Measurements from ENCODE around the gene RESF1.

Gene RESF1

DNA sequence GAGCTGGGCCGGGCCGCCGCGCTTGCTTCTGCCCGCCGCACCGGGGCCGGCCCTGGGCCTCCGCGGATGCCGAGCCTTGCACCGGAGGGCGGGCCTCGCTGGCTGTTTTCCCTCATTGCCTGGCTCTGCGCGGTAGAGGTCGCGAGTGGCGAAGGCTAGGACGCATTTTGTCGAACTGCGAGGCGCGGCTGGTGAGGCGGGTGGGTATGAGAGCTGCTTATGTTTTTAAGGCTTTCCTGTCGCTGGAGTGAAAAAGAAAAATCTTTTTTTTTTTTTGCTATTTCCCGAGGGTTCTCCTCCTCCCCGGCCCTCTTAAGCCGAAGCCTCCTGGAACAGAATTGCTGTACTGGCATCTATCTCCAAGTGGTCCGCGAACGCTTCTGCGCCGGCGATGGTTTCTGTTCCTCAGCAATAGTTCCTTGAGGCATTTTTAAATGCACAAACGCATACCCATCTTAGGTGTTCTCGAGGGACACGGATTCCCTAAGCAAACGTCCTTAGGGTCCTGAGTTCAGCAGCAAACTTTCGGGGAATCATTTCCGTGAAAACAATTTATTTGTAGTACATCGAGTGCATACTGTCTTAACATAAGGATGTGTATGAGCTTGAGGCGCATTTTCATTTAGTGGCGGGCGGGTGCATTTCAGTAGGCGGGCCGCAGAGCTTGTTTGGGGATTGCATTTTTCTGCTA is 631 bp downstream of the RESF1 start:
- DNase-seq (ENCODE audit: low read depth in 2 of 3, low spot score in 2 of 3), result peak in 2 of 3 experiments; percentile 30 to 49

- no peak for DNase-seq (ENCODE audit: low read depth in 2 of 3, low spot score in 2 of 3)
These were observed 1.9 kb downstream of the RESF1 start for GRCh38 chr12:31961137-31961536.

GRCh38 chr12:31962076-31962475 is 2.9 kb downstream of the RESF1 start:
- no peak for DNase-seq (ENCODE audit: low read depth in 2 of 3, low spot score in 2 of 3)

DNA sequence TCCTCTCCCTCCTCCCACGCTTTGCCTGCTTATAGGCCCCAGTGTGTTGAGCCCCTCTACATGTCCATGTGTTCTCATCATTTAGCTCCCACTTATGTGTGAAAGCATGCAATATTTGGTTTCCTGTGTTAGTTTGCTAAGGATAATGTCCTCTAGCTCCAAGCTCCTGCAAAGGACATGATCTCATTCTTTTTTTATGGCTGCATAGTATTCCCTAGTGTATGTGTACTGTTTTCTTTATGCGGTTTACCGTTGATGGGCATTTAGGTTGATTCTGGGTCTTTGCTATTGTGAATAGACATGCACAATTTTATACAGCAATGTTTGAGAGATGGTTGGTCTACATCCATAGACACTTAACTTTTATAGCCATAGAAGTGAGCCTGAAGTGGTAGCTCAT is 5.1 kb downstream of the RESF1 start:
- DNase-seq (ENCODE audit: low read depth in 2 of 3, low spot score in 2 of 3), result no peak

DNA sequence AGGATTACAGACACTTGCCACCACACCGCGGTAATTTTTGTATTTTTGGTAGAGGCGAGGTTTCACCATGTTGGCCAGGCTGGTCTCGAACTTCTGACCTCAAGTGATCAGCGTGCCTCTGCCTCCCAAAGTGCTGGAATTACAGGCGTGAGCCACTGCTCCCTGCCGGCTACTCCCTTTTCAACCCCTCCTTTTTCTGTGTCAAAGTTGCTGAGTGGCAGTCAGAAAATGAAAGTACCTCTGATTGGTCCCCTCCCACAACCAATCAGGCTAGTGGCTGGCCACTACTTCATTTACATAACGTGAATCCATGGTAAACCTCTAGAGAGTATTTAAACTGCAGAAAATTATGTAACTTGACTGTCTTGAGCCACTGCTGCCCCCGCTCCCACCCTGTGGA is 5.9 kb downstream of the RESF1 start:
- no peak for DNase-seq (ENCODE audit: low read depth in 2 of 3, low spot score in 2 of 3)

DNA sequence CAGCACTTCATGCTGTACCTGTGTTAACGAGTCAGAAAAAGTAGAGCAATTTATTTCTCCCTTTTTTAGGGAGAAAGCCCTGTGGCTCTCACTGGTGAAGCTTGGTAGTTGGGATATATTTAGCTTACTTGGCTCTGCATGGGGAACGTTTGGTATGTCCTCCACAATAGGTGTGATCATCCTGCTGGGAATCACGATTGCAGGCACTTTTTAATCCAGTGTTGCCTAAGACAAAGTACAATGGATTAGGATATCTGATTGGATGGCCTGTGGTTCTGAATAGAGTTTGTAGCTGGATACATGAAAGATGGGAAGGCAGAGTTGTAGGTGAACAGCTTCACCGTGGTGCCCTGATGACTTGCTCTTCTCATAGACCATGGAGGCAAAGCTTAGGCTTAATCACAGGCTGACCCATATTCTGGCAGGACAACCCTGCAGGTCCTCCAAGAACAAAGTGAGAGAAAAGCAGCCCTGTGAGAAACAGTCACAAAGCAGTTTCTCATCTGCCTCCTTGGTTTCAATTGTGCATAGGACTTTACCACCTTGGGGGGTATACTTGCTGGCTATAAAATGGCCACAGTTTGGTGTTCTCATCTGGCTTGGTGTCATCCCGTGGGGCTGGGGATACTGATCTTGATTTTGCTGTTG is 7.5 kb downstream of the RESF1 start:
- no peak for DNase-seq (ENCODE audit: low read depth in 2 of 3, low spot score in 2 of 3)

GRCh38 chr12:31967539-31967938 is 8.3 kb downstream of the RESF1 start:
- no peak for DNase-seq (ENCODE audit: low read depth in 2 of 3, low spot score in 2 of 3)

- no peak for DNase-seq (ENCODE audit: low read depth in 2 of 3, low spot score in 2 of 3)
These were observed 11.0 kb downstream of the RESF1 start for GRCh38 chr12:31970199-31970598.

- DNase-seq (ENCODE audit: low read depth in 2 of 3, low spot score in 2 of 3), result no peak
These were observed 14.6 kb downstream of the RESF1 start for GRCh38 chr12:31973818-31974217.

DNA sequence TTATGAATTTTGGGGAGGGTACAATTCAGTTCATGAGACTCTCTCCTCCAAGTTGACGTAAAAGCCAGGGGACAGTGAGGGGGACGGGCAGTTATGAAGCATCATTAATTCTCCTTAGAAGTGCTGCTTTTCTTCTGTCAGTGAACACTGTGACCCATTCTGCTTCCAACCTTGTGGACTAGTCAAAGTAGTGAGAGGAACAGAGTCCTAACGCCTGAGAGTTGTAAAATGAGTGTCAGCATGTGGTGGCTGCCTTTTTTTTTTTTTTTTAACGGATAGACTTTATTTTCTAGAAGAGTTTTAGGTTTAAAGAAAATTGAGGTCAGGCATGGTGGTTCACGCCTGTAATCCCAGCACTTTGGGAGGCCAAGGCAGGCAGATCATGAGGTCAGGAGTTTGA is 15.5 kb downstream of the RESF1 start:
- DNase-seq (ENCODE audit: low read depth in 2 of 3, low spot score in 2 of 3), result no peak

GRCh38 chr12:31984806-31985591 is 25.8 kb downstream of the RESF1 start:
- no peak for DNase-seq (ENCODE audit: low read depth in 2 of 3, low spot score in 2 of 3)

- no peak for DNase-seq (ENCODE audit: low read depth in 2 of 3, low spot score in 2 of 3)
These were observed 26.6 kb downstream of the RESF1 start for GRCh38 chr12:31985832-31986231.

DNA sequence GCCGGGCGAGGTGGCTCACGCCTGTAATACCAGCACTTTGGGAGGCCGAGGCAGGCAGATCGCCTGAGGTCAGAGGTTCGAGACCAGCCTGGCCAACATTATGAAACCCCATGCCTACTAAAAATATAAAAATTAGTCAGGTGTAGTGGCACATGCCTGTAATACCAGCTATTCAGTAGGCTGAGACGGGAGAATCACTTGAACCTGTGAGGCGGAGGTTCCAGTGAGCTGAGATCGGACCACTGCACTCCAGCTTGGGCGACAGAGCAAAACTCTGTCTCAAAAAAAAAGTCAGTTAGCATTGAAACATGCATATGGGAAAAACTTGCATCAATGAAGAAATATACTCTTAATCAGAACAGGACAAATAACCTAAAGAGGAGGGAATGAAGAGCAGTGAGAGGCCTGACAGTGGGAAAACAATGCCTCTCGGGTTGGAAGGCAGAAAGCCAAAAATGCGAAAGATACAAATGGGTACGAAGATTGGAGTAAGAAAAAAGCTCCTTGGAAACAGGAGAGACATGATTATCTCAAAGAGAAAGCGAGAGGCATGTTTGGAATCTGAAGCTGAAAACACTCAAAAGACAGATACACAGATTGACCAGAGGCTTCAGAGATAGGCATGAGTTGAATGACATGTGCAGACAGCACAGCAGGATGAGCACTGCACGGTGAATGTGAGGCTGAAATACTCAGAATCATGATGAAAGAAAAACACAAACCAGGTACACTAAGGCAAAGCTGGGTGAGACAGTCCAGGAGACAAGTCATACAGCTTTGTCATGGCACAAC is 30.6 kb downstream of the RESF1 start:
- no peak for DNase-seq (ENCODE audit: low read depth in 2 of 3, low spot score in 2 of 3)

- DNase-seq (ENCODE audit: low read depth in 2 of 3, low spot score in 2 of 3), result no peak
These were observed 31.9 kb downstream of the RESF1 start for GRCh38 chr12:31991146-31991545.

- no peak for DNase-seq (ENCODE audit: low read depth in 2 of 3, low spot score in 2 of 3)
These were observed 32.6 kb downstream of the RESF1 start for GRCh38 chr12:31991815-31992214.

DNA sequence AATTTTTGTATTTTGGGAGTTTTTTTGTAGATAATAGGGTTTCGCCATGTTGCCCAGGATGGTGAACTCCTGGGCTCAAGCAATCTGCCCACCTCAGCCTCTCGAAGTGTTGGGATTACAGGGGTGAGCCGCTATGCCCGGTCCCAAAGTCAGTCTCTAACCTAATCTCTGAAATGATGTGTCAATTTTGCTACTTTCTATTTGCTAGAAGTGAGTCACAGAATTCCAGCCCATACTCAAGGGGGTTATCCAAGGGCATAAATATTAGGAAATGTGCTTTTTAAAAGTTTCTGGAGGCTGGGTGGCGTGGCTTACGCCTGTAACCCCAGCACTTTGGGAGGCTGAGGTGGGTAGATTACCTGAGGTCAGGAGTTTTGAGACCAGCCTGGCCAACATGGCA is 40.5 kb downstream of the RESF1 start:
- no peak for DNase-seq (ENCODE audit: low read depth in 2 of 3, low spot score in 2 of 3)

- DNase-seq (ENCODE audit: low read depth in 2 of 3, low spot score in 2 of 3), result no peak
These were observed 41.3 kb downstream of the RESF1 start for GRCh38 chr12:32000373-32001005.

- no peak for DNase-seq (ENCODE audit: low read depth in 2 of 3, low spot score in 2 of 3)
These were observed 43.8 kb downstream of the RESF1 start for GRCh38 chr12:32002848-32003493.

- DNase-seq (ENCODE audit: low read depth in 2 of 3, low spot score in 2 of 3), result no peak
These were observed 44.4 kb downstream of the RESF1 start for GRCh38 chr12:32003654-32004053.

DNA sequence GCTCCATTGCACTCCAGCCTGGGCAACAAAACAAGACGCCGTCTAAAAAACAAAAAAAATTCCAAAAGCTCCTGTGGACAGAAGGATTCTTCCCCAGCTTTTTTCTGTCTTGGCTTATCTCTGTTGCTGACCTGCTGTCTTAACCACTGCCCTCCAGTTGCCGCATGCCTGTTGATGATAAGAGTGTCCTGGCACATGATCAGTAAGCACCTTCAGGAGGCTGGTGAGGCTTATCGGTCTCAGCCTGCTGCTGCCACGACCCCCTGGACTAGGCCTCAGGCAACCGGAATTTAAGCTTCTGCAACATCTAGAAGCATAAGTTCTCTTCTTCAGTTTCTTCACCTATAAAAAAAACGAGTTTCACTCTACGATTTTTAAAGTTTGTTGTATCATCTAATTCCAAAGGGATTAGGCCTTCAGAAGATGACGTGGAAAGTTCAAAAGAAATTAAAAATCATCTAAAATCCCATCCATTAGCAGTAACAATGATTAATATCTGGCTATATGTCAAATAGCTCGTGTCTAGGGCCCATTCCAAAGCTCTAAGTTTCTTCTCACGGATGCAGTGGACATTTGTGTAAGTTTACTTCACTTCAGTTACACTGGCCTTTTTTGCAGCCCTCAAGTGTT is 46.4 kb downstream of the RESF1 start:
- no peak for DNase-seq (ENCODE audit: low read depth in 2 of 3, low spot score in 2 of 3)

All from activated CD8-positive, alpha-beta memory T cell treated with anti-CD3 and anti-CD28 coated beads for 48 hours (primary cell).